Gastrocnemius medialis (tissue), 4 donors: ENCODE measurements around the gene LHFPL6. TPM values are rescaled to one million over a fixed set of nuclear protein-coding genes. Genes with fewer than 3 reads are reported as not detected.

Source experiments
- ATAC-seq, 2 donors: fragments of 150-250 bp; one replicate each; pipeline ENCODE4 v1.9.1; 2016
- DNase-seq, 2 donors: peaks; one replicate each; pipeline ENCODE4 v3.0.0-alpha.2; 2019
- H3K27ac ChIP-seq, 4 donors: fragments of 200-600 bp; sonication (generic); 1 replicate in 1 of 4; 2 replicates in 3 of 4; pipeline ENCODE4 v1.5.1; 2016 to 2018; ENCODE audit warnings: mild to moderate bottlenecking in 2 of 4, moderate library complexity in 1 of 4
- H3K27me3 ChIP-seq, 3 donors: fragments of 200-600 bp; sonication (generic) in 2 of 3; 1 replicate in 1 of 3; 2 replicates in 2 of 3; pipeline versions ENCODE4 v1.5.1 to v1.6.0; 2016 to 2019; ENCODE audit warnings: mild to moderate bottlenecking in 1 of 3, moderate library complexity in 1 of 3
- H3K36me3 ChIP-seq, 2 donors: fragments of 200-600 bp; sonication (generic) in 1 of 2; one replicate each; pipeline ENCODE4 v1.5.1; 2017 to 2018
- H3K4me1 ChIP-seq, 2 donors: fragments of 200-600 bp; sonication (generic) in 1 of 2; one replicate each; pipeline ENCODE4 v1.5.1; 2016 to 2017; ENCODE audit warnings: mild to moderate bottlenecking in 2 of 2
- H3K4me3 ChIP-seq, 4 donors: fragments of 200-600 bp; sonication (generic) in 3 of 4; 1 replicate in 1 of 4; 2 replicates in 3 of 4; pipeline ENCODE4 v1.5.1; 2016 to 2019; ENCODE audit warnings: mild to moderate bottlenecking in 2 of 4
- H3K9me3 ChIP-seq, 3 donors: fragments of 200-600 bp; sonication (generic) in 2 of 3; 1 replicate in 1 of 3; 2 replicates in 2 of 3; pipeline ENCODE4 v1.5.1; 2016 to 2019
- CTCF ChIP-seq, 5 experiments: fragments of 450-650 bp in 3 of 5; fragments of 200-600 bp in 2 of 5; sonication (generic) in 2 of 5; IDR thresholded peaks in 4 of 5; conservative IDR thresholded peaks in 1 of 5; 1 replicate in 4 of 5; 2 replicates in 1 of 5; pipeline ENCODE4 v1.5.1; 2016 to 2019; ENCODE audit warnings: antibody characterized with exemption in 5 of 5, mild to moderate bottlenecking in 3 of 5, moderate library complexity in 3 of 5
- POLR2A ChIP-seq, 2 donors: fragments of 450-650 bp; IDR thresholded peaks; one replicate each; pipeline ENCODE4 v1.6.1; 2017; ENCODE audit warnings: antibody characterized with exemption in 2 of 2, mild to moderate bottlenecking in 2 of 2, moderate library complexity in 2 of 2
- in situ Hi-C, 4 donors: fragments of 200-750 bp; cut with MboI; loops; one replicate each; pipeline versions ENCODE4 v1.15.0 to v1.8.0; 2017; ENCODE audit warnings: low sequenced_read_pairs in 4 of 4
- intact Hi-C: fragments of 100-400 bp; cut with DNase I; formaldehyde crosslinking; loops from one replicate; pipeline ENCODE4 v1.15.1; 2023; ENCODE audit warnings: low total_unique reads
- total RNA-seq, 4 donors: library from RNA; depleted of rRNA; stranded (reverse); fragments of >200 nt; gene quantifications; one replicate each; pipeline versions ENCODE4 v1.1.0 to v1.2.3, GENCODE V29; 2016

Gene LHFPL6
- total RNA-seq, 4 donors from 2014 or later, result 12.7 to 26.3 (median 16.0) TPM

DNA sequence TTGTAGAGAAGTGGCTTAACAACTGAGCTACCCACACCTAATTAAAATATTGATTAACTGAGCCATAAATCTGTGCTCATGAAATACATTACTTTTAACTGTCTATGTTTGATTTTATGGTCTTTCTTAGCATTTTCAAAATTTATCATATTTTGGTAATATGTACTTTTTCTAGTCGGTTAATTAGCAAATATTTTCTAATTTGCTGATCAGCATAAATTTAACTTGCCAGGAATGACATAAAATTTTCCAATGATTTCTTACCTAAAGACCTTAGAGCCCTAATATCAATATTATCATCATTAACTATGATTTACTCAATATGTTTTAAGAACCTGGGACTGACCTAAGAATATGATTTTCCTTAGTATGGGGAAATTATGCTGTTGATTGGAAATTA lies 32.6 kb upstream of the LHFPL6 start:
- no peaks in the 10 kb centered on the region for H3K36me3 ChIP-seq
- no peak overlapping the region for H3K4me3 ChIP-seq
- H3K9me3 ChIP-seq, result no peaks in the 10 kb centered on the region
- intact Hi-C loops, result no loop called here
- ATAC-seq (no peak), DNase-seq (no peak)
- peaks cover 0 to 2% (median 0%) of the 10 kb centered on the region in 3 donors for H3K27me3 ChIP-seq
- in situ Hi-C loops, result no loop called here
- TF ChIP-seq CTCF (IDR thresholded peaks at IDR 0.05 in 4 of 5, conservative IDR thresholded peaks at IDR 0.05 in 1 of 5) (no peak), POLR2A (IDR thresholded peaks at IDR 0.05) (no peak)
- H3K27ac ChIP-seq, result no peak overlapping the region
- H3K4me1 ChIP-seq, result no peaks in the 10 kb centered on the region

GRCh38 chr13:39632994-39633393 lies 30.0 kb upstream of the LHFPL6 start:
- no peak for ATAC-seq
- in situ Hi-C loops, result no loop called here
- TF ChIP-seq POLR2A (IDR thresholded peaks at IDR 0.05), result no peak
- no peak for TF ChIP-seq CTCF (IDR thresholded peaks at IDR 0.05 in 4 of 5, conservative IDR thresholded peaks at IDR 0.05 in 1 of 5)

DNA sequence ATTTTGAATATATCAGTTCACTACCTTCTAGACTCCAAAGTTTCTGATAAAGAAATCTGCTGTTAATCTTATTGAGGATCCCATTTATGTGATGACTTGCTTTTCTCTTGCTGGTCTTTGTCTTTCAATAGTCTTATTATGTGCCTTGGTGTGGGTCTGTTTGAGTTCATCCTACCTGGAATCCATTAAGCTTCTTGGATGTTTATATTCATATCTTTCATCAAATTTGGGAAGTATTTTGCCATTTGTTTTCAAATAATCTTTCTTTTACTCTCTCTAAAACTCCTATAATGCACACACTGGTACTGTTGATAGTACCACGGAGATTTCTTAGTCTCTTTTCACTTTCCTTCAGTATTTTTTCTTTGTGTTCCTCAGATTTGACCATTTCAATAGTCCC lies 28.3 kb upstream of the LHFPL6 start:
- H3K9me3 ChIP-seq, result no peaks in the 10 kb centered on the region
- intact Hi-C loops, result no loop called here
- no peak for DNase-seq
- H3K27me3 ChIP-seq, result no peaks in the 10 kb centered on the region
- no peaks in the 10 kb centered on the region for H3K36me3 ChIP-seq
- in situ Hi-C loops, result no loop called here
- TF ChIP-seq POLR2A (IDR thresholded peaks at IDR 0.05) (no peak), CTCF (IDR thresholded peaks at IDR 0.05 in 4 of 5, conservative IDR thresholded peaks at IDR 0.05 in 1 of 5) (no peak)
- ATAC-seq, result no peak
- H3K27ac ChIP-seq, result no peak overlapping the region
- no peak overlapping the region for H3K4me3 ChIP-seq
- no peaks in the 10 kb centered on the region for H3K4me1 ChIP-seq

More at GRCh38 chr13:39632994-39633393, 30.0 kb upstream of the LHFPL6 start:
- intact Hi-C loops, result no loop called here
- Histone ChIP-seq H3K27ac (no peak overlapping the region), H3K27me3 (no peaks in the 10 kb centered on the region), H3K36me3 (no peaks in the 10 kb centered on the region), H3K9me3 (no peaks in the 10 kb centered on the region), H3K4me1 (no peaks in the 10 kb centered on the region), H3K4me3 (no peak overlapping the region)
- no peak for DNase-seq

GRCh38 chr13:39623466-39623865 lies 20.5 kb upstream of the LHFPL6 start:
- H3K4me1 ChIP-seq, result no peaks in the 10 kb centered on the region
- TF ChIP-seq POLR2A (IDR thresholded peaks at IDR 0.05) (no peak), CTCF (IDR thresholded peaks at IDR 0.05 in 4 of 5, conservative IDR thresholded peaks at IDR 0.05 in 1 of 5) (no peak)
- in situ Hi-C loops (loop anchor here in 1 of 4 donors (25.0 kb wide), 2 partner anchors 361 to 586 kb away; partner anchors contain the start of genes NHLRC3 and PROSER1), intact Hi-C loops (no loop called here)
- H3K9me3 ChIP-seq, result no peaks in the 10 kb centered on the region
- H3K4me3 ChIP-seq, result no peak overlapping the region
- no peaks in the 10 kb centered on the region for H3K27me3 ChIP-seq
- no peaks in the 10 kb centered on the region for H3K36me3 ChIP-seq
- no peak overlapping the region for H3K27ac ChIP-seq
- no peak for ATAC-seq
- DNase-seq, result no peak

DNA sequence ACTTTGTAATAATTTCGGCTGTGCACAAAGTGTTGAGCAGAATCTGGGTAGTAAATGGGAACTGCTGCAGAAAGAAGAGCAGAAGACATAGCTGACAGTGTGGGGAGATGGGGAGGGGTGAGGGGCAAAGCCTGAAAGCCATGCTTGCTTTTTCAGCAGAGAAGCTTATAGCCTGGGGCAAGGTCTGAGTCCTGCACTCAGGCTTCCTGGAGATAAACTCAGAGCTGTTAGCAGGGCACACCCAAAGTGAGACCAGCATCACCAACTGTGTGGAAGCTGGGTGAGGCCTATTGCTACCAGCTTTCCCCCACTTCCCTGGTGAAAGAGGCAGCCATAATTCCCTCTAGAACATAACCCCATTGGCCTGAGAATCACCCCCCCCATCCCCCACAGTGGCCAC lies 15.6 kb upstream of the LHFPL6 start:
- no peak for ATAC-seq
- in situ Hi-C loops, result loop anchor here in 3 of 4 donors (5.0 to 25.0 kb wide), 5 partner anchors 354 to 581 kb away; partner anchors contain the start of genes NHLRC3 (in 1 of the 3) and PROSER1 (in 1 of the 3)
- no peak for DNase-seq
- H3K36me3 ChIP-seq, result no peaks in the 10 kb centered on the region
- no peaks in the 10 kb centered on the region for H3K27me3 ChIP-seq
- H3K9me3 ChIP-seq, result no peaks in the 10 kb centered on the region
- intact Hi-C loops, result loop anchor here (5.0 to 10.0 kb wide), 2 partner anchors 204 to 566 kb away; no protein-coding TSS in a partner anchor
- no peak for TF ChIP-seq POLR2A (IDR thresholded peaks at IDR 0.05)
- TF ChIP-seq CTCF (IDR thresholded peaks at IDR 0.05 in 4 of 5, conservative IDR thresholded peaks at IDR 0.05 in 1 of 5), result no peak
- no peaks in the 10 kb centered on the region for H3K4me1 ChIP-seq
- H3K4me3 ChIP-seq, result no peak overlapping the region
- no peak overlapping the region for H3K27ac ChIP-seq
